Measurements from ENCODE around the gene HK1.
A peak's percentile ranks its signal among the peaks of the same experiment; 100 is the strongest.

HK1 gene

GRCh38 chr10:69345402-69345801 is 67.1 kb downstream of the HK1 start:
- Histone ChIP-seq H3K36me3 (ENCODE audit: insufficient read depth, low read length) (peaks cover 66% of the 10 kb centered on the region), H3K9ac (ENCODE audit: low read depth, low read length) (no peak overlapping the region), H2AFZ (ENCODE audit: low read depth, low read length) (no peak overlapping the region), H3K27ac (ENCODE audit: low read length) (peak overlapping the region; percentile 14; the same call in 1 of the 2 replicates), H3K4me2 (ENCODE audit: insufficient read depth, low read length) (no peak overlapping the region), H3K4me3 (ENCODE audit: low read depth in 1 of 2, low read length in 2 of 2) (no peak overlapping the region), H3K9me3 (ENCODE audit: insufficient read depth, low read length, severe bottlenecking) (no peaks in the 10 kb centered on the region), H3K4me1 (ENCODE audit: insufficient read depth, low read length) (0 out of 2 replicates have a peak, but pooled peaks cover 3% of the 10 kb centered on the region), H4K20me1 (ENCODE audit: insufficient read depth, low read length) (peaks cover 30% of the 10 kb centered on the region), H3K79me2 (ENCODE audit: insufficient read depth, low read length) (peaks cover 35% of the 10 kb centered on the region), H3K27me3 (ENCODE audit: insufficient read depth, low read length, poor library complexity) (no peaks in the 10 kb centered on the region)
- TF ChIP-seq CTCF (IDR thresholded peaks at IDR 0.05; ENCODE audit: borderline replicate concordance, extremely low read depth, low read length, poor library complexity, severe bottlenecking) (no peak), EZH2 (IDR thresholded peaks at IDR 0.05; ENCODE audit: borderline replicate concordance, low read depth, low read length, severe bottlenecking) (no peak)
- ATAC-seq (ENCODE audit: insufficient read depth, low read depth) (0 out of 3 replicates have a peak, but pooled peaks have one; percentile 29), DNase-seq (no peak)

GRCh38 chr10:69345890-69346474 is 67.7 kb downstream of the HK1 start:
- H3K27ac ChIP-seq (ENCODE audit: low read length), result no peak overlapping the region
- H3K4me2 ChIP-seq (ENCODE audit: insufficient read depth, low read length), result no peak overlapping the region
- ATAC-seq (ENCODE audit: insufficient read depth, low read depth) (no peak), DNase-seq (no peak)
- peaks cover 26% of the 10 kb centered on the region; the same call in 1 of the 2 replicates for H4K20me1 ChIP-seq (ENCODE audit: insufficient read depth, low read length)
- H3K27me3 ChIP-seq (ENCODE audit: insufficient read depth, low read length, poor library complexity), result no peaks in the 10 kb centered on the region
- no peak overlapping the region for H3K9ac ChIP-seq (ENCODE audit: low read depth, low read length)
- peaks cover 66% of the 10 kb centered on the region for H3K36me3 ChIP-seq (ENCODE audit: insufficient read depth, low read length)
- no peak overlapping the region for H3K4me3 ChIP-seq (ENCODE audit: low read depth in 1 of 2, low read length in 2 of 2)
- peaks cover 29% of the 10 kb centered on the region for H3K79me2 ChIP-seq (ENCODE audit: insufficient read depth, low read length)
- no peak overlapping the region for H2AFZ ChIP-seq (ENCODE audit: low read depth, low read length)
- no peaks in the 10 kb centered on the region for H3K9me3 ChIP-seq (ENCODE audit: insufficient read depth, low read length, severe bottlenecking)
- 0 out of 2 replicates have a peak, but pooled peaks cover 3% of the 10 kb centered on the region for H3K4me1 ChIP-seq (ENCODE audit: insufficient read depth, low read length)
- TF ChIP-seq CTCF (IDR thresholded peaks at IDR 0.05; ENCODE audit: borderline replicate concordance, extremely low read depth, low read length, poor library complexity, severe bottlenecking) (no peak), EZH2 (IDR thresholded peaks at IDR 0.05; ENCODE audit: borderline replicate concordance, low read depth, low read length, severe bottlenecking) (no peak)

- 0 out of 2 replicates have a peak, but pooled peaks cover 3% of the 10 kb centered on the region for H3K4me1 ChIP-seq (ENCODE audit: insufficient read depth, low read length)
- H3K4me3 ChIP-seq (ENCODE audit: low read depth in 1 of 2, low read length in 2 of 2), result no peak overlapping the region
- peaks cover 25% of the 10 kb centered on the region for H3K79me2 ChIP-seq (ENCODE audit: insufficient read depth, low read length)
- ATAC-seq (ENCODE audit: insufficient read depth, low read depth) (no peak), DNase-seq (no peak)
- no peaks in the 10 kb centered on the region for H3K27me3 ChIP-seq (ENCODE audit: insufficient read depth, low read length, poor library complexity)
- TF ChIP-seq EZH2 (IDR thresholded peaks at IDR 0.05; ENCODE audit: borderline replicate concordance, low read depth, low read length, severe bottlenecking) (no peak), CTCF (IDR thresholded peaks at IDR 0.05; ENCODE audit: borderline replicate concordance, extremely low read depth, low read length, poor library complexity, severe bottlenecking) (no peak)
- no peak overlapping the region for H3K27ac ChIP-seq (ENCODE audit: low read length)
- no peak overlapping the region for H2AFZ ChIP-seq (ENCODE audit: low read depth, low read length)
- H3K9me3 ChIP-seq (ENCODE audit: insufficient read depth, low read length, severe bottlenecking), result no peaks in the 10 kb centered on the region
- H3K9ac ChIP-seq (ENCODE audit: low read depth, low read length), result no peak overlapping the region
- H4K20me1 ChIP-seq (ENCODE audit: insufficient read depth, low read length), result peaks cover 26% of the 10 kb centered on the region; the same call in 1 of the 2 replicates
- H3K36me3 ChIP-seq (ENCODE audit: insufficient read depth, low read length), result peaks cover 66% of the 10 kb centered on the region
- no peak overlapping the region for H3K4me2 ChIP-seq (ENCODE audit: insufficient read depth, low read length)
Measured at GRCh38 chr10:69346776-69347175, 68.5 kb downstream of the HK1 start.
